Measurements from ENCODE around the gene PLXNA3.
A peak's percentile ranks its signal among the peaks of the same experiment; 100 is the strongest.
"Not testable (repeated sequence)": the region's sequence is repeated elsewhere in the genome, so short reads cannot be mapped to it uniquely, and the experiment has no call there.

Gene PLXNA3

DNA sequence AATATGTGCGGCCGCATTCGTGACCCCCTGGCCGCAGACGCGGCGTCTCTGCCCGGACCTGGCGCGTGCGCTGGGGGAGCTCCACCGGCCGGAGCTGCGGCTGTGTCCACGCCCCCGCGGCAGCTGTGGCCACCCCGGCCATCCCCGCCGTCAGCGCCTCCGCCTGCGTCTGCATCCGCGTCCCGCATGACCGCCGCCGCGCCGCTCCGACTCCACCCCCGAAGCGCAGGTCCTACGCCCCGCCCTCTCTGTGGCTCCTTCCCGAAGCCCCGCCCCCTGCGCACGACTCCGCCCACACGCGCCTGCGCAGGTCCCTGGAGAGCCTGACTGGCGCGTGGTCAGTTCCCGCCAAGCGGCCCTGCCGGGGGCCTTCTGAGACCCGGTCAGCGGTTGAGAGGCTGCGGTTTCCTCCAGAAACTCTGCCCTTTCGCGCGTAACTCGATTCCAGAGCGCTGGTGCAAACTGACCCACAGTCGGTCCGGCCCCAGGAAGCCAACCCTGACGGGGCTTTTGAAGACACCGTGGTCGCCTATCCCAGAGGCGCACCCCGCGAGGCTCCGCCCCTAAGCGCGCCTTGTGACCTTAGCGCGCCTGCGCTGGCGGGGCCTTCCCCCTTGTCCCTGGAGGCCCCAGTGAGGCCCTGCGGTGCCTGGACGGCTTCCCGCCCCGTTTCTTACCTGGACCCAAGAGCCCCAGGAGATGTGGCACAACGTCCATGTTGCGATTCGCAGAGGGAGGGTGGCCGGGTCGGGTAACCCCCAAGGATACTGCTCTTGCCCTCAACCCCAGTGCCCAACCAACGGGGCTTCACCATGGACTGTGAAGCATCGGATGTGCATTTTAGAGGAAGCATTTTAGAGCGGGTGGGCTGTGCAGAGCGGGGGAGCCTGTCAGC, 20.9 kb downstream of the PLXNA3 start, which contains the start of gene LAGE3:
LAGE3 (minus strand) TSS at position 554 of the 895 bp plus-strand sequence; CDS start at position 188, 366 bp downstream.
- peak; percentile 81 for DNase-seq (ENCODE audit: low read depth)

DNA sequence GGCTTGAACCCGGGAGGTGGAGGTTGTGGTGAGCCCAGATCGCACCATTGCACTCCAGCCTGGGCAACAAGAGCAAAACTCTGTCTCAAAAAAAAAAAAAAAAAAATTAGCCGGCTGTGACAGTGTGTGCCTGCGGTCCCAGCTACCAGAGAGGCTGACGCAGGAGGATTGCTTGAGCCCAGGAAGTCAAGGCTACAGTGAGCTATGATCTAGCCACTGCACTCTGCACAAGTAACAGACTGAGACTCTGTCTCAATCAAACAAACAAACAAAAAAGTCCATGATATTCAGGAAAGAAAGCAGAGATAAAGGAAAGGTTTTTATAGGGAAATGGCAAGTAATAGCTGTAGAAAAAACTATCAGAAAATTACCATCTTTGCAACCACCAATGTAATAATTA, 23.1 kb downstream of the PLXNA3 start:
- no peak for DNase-seq (ENCODE audit: low read depth)

DNA sequence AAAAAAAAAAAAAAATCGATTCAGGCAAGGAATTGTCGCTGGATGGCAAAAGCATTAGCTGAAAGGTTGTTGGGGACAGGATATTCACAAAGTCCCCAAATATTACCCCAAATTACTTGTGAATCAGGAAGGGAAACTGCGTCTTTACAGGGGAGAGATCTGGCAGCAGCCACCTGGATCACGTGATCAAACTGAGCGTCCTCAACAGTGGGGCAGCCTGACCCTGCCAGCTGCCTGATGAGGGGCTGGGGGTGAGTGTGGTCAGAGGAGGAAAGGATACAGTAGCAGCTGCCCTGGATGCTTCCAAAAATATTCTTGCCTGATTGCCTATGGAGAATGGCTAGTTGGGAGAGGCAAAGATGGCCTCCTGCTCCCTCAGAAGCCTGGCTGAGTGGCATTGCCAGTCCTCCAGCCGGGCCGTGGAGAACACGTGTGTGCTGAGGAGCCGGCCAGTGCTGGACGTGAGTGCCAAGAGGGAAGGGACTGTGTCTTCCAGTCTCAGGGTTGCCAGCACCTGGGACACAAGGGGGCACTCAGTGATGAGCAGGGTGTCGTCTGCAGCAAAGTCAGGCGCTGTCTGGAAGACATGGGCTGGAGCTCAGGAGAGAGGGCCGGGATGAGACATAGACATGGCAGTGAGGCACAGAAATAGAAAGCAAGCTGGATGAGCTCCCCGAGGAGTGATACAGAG, 24.0 kb downstream of the PLXNA3 start:
- DNase-seq (ENCODE audit: low read depth): no peak

DNA sequence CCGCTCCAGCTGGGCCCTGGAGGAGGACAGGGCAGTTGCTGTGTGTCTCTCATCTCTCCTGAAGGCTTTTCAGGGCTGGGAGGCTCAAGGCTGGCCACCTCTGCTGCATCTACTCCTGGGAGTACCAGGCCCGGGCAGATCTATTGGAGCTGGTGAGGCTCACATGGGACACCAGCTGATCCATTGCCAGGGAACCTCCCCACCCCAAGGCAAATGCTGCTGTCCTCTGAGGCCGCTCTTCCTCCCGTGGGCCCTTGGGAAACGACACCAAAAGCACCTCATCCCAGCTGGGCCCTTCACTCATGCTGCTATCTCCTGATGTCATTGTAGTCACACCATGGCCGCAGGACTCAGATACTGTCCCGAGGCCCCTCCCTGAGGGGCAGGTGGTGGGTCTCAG, 24.7 kb downstream of the PLXNA3 start:
- DNase-seq (ENCODE audit: low read depth): no peak

DNA sequence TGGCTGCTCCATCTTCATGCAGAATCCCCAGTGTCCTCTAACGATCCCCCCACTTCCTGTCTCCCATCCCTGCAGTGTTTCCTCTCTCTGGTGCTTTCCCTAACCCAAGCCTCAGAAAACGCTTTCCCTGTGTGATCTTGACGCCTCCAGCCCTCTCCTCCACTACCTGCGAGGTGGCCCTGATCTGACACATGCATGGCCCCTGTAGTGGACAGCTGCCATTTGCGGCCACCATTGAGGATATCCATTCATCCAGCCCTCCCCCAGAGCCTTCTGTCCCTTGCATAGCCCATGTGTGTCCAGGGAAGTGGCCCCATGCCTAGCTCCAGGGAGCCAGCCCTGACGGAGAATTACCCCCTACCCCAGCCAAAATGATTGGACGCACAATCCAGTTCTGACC, 25.2 kb downstream of the PLXNA3 start:
- DNase-seq (ENCODE audit: low read depth): no peak

DNA sequence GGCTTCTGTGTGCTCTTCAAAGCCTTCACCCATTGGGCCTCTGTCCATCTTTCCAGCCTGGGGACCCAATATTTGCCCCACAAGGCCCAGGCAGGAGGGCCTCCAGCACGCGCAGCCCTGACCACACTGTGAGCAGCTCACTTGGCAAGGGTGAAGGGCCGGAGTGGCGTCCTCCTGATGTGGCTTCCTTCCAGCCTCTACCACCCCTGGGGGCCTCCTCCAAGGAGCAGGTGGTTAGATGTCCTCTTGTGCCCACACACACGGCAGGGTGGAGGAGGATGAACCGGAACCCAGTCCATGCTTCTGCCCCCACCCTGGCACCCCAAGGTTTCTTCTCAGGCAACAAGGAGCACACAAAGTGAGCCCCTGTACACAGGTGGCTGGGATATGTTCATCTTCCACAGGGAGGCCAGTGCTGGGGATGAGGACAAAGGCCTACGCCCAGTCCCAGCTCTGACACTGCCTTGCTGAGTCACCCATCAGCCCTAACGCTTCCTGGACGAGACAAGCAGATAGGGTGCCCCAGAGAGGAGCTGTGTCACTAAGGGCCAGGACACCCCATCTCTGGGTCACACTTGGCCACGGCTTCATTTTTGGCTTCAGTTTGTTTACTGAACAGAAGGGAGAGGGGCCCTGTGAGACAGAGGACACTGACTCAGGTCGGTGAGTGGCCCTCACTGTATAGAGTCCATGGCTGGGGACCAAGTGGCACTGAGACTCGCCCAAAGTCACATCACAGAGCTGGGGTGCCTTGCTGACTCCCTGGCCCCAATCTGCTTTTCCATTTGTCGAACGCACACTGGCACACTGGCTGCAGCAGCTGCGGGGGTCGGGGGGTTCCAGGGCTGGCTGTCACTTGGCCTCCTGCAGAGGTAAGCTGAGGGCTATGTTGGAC, 26.4 kb downstream of the PLXNA3 start:
- no peak for DNase-seq (ENCODE audit: low read depth)

DNA sequence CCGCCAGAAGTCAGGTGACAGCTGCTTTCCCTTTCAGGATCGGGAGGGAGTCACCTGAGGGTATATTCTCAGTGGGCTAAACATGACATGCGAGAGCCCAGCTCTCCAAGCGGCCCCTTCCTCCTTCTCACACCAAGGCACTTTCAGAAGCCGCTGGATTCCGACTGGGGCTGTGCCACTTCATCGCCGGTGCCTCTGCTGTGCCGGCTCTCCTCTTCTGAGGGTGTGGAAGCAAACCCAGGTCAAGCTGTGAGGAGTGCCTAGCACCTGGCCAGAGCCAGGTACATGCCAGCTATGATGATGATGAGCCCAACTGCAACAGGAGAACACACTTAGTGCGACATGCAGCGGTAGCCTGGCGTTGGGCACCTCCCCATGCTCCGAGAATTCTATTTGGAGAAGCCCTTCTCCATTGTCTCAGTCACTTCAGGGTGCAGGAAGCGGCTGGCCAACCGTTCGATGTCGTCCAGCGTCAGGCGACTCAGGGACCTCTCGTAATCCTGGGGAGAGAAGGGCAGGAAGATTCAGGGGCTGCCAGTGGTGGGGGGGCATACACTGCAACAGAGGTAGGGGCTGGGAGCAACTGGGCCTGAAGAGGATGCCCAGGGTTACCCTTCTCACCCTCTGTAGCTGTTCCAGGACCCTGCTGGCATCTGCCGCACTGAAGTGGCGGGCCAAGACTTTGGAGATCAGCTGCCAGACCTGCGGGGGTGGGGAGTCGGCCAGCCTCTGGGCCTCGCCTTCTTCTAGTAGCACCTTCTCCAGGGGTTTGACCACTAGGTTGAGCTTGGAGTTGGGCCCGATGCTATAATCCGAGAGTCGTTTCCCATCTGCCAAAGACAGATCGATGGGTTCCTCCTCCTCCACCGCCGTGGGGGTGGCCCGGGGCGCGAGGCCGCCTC, 27.3 kb downstream of the PLXNA3 start:
- DNase-seq (ENCODE audit: low read depth): no peak

DNA sequence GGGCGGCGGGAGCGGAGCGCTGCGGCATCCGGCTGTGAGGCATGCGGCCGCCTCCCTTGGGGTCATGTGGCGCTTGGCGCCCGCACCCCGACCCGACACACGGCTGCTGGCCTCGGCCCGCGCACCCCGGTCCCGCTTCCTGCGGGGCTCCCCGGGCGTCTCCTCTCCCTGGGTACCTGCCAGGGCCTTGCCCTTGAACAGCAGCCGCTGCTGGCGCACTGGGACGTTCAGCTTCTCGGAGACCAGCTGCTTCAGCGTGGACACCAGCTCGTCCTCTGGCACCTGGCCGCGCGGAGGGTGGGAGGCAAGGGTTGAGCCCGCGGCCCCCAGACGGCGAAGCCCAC, 27.9 kb downstream of the PLXNA3 start:
- no peak for DNase-seq (ENCODE audit: low read depth)

DNA sequence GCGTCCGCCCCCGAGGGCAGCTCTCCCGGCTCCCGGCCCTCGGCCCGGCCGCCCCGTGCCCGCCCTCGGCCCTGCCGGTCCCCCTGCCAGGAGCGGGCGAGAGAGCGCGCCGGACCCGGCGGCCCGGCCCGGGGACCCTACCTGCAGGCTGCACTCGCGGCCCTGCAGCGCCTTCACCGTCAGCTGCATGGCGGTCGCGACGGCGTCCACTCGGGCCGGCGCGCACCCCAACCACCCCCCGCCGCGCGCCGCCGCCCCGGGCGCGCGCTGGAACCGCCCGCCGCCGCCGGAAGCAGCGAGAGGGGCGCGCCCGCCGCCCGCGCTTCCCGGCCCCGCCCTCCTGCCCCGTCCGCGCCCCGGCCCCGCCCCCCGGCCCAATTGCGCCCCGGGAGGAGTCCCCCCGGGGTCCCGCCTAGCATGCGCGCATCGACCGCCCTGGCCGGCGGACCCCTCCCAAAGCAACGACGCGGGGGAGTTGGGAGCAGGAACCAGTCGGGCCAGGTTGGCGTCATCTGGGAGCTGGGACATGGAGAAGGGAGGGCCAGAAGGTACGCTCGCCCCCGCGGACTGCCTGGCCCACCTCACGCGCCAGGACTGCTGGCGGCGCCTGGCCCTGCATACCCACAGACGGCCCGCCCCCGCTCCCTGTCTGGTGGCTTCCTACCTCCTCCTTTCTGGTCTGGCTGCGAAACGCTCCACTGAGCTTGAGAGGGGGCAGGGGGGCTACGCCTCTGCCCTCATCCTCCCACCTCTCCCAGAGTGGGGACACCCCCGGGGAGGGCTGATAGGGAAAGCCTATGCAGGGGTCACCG, 28.5 kb downstream of the PLXNA3 start, which contains the start of gene UBL4A:
UBL4A (minus strand) TSS at position 220 of the 812 bp plus-strand sequence; CDS start at position 189, 31 bp downstream.
- DNase-seq (ENCODE audit: low read depth): no peak

DNA sequence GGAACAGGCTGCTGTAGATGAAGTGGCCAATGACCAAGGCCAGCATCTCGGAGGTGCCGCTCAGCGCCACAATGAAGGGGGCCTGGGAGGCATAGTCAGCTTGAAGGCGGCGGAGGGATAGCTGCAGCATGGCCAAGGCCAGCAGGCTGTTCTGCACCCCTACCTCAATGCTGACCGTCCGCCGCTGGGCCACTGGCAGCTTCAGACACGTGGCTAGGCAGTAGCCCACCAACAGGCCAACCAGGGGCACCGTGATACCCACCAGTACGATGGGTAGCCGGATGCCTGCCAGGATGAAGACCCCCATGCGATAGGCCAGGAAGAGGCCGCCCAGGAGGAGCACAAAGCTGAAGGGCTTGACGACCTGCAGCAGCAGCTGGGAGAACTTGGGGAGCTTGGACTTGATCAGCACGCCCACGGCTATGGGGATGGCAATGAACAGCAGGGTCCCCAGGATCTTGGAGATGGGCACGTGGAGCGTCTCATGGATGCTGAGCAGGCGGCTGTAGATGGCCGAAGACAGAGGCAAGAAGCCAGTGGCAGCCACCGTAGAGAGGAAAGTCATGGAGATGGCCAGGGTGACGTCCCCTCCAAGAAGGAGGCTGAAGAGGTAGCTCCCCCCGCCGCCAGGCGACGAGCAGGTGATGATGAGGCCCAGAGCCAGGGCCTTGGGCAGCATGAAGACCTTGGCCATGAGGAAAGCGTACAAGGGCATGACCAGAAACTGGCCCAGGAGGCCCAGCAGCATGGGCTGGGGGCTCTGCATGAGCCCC, 29.6 kb downstream of the PLXNA3 start:
- DNase-seq (ENCODE audit: low read depth): no peak

DNA sequence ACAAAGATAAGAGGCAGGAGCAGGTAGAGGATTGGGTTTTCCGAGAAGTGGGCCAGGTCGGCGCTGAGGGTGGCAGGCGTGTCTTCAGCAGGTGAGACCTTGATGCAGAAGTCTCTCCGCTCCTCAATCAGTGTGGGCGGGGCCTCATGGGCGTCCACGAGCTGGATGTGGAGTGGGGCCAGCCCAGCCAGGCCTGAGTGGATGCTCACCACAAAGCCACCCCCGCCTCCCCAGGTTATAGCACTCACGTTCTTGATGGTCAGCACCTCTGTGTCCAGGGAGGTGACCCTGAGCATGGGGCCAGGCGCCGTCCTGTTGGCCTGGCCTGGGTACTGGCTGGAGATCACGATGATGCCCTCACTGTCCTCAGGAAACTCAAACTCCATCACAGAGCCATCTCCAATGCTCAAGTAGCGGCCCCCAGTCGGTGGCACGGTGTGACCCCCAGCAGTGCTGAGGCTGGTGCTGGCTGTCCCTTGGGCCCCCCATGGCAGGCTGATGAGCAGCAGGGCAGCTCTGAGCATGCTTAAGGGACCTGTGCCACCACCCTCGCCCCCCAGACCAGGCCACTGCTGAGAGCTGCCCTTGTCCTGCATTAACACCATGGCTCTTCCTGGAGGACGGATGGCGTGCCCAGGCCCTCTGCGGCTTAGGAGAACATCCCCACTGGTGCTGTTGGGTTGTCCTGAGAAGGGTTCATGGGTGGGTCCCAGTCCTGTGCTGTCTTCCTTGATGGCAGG, 30.4 kb downstream of the PLXNA3 start:
- DNase-seq (ENCODE audit: low read depth): no peak

DNA sequence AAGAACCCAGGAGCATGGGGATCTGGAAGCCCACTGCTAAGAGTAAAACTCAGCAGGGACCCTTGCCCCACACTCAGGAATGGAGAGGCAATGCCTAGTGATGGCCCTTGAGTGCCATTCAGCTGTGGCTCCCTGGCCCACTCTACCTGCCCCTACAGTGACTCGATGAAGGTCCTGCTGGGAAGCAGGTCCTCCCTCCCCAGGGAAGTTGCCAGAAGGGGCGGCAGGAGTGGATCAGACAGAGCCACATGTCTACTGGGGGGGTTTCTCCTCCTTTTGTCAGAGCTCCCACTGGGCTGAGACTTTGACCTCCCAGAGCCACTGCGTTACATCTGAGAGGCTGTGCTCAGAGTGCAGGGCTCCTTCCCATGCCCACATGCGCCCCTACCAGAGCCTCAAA, 31.1 kb downstream of the PLXNA3 start:
- no peak for DNase-seq (ENCODE audit: low read depth)

DNA sequence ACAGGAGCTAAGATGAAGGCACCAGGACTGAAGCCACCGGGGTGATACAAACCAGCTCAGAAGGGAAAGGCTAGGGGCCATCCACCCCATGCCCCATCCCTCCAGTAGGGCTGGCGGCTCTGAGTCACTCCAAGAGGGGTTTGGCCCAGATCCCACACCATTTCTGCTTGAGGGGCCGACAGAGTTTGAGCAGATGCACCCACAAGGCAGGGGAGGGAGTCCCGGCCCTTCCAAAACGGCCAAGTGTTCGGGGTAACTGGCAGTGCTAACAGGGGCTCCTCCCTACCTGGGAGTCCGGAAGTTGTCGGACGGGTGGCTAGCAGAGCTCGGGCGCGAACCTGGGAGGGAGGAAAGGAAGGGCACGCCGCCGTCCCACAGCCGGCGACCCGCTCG, 31.9 kb downstream of the PLXNA3 start:
- DNase-seq (ENCODE audit: low read depth): no peak

DNA sequence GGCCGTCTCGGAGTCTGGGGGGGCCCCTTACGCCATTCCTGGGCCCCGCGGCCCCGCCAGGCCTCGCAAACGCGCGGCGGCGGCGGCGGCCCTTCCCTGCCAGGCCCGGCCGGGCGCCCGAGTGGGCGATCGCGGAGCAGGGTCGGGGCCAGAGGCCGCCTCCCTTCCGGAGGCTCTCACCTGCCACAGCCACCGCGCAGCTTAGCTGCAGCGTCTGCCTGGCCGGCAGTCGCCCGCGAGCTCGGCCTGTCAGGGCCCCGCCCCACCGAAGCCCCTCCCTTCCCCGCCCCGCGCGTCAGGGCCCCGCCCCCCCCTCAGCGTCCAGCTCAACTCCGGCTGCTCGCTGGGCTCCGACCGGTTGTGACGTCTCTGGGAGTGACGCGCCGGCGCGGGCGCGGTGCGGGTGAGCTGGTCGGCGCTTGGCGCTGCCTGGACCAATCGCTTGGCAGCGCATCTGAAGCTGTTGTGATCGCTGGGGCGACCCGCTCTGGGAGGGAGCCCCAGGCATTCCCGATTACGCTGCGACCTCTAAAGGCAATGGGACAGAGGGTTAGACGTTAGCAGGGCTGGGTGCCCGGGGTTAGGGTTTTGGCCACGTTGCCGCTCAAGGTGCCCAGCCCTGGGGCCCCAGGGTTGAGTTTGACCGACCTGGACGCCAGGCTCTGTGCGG, 32.5 kb downstream of the PLXNA3 start, which contains the start of gene SLC10A3:
SLC10A3 (minus strand) TSS at position 216 of the 670 bp plus-strand sequence. CDS start 1,689 bp downstream, outside the sequence.
- peak; percentile 67 for DNase-seq (ENCODE audit: low read depth)

DNA sequence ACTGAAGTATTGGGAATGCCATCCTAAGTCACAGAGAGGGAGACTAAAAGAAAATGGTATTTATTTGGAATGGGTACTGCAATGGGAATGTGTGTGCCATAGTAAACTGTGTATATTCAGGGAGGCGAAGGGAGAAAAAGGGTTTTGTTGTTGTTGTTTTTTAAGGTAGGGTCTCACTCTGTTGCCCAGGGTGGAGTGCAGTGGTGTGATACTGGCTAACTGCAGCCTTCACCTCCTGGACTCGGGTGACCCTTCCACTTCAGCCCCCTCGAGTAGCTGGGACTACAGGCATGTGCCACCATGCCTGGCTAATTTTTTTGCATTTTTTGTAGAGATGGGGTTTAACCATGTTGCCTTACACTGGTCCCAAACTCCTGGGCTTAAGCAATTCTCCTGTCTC, 36.6 kb downstream of the PLXNA3 start:
- DNase-seq (ENCODE audit: low read depth): no peak

DNA sequence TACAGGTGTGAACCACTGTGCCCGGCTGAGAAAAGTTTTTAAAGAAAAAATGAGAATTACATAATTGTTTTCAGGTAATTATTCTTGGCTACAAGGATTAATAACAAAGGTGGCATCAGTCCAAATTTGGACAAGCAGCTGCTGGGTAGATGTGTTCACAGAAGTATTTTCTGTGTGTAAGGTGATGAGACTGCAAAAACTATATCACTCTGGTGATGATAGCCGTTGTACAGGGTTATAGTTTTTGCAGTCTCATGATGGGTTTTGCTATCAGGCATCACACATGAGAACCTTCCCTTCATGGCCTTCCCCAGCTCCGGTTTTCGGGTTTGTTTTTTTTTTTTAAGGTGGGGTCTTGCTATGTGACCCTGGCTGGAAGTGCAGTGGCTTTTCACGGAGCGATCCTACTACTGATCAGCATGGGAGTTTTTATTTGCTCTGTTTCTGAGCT, 37.4 kb downstream of the PLXNA3 start:
- DNase-seq (ENCODE audit: low read depth): no peak

DNA sequence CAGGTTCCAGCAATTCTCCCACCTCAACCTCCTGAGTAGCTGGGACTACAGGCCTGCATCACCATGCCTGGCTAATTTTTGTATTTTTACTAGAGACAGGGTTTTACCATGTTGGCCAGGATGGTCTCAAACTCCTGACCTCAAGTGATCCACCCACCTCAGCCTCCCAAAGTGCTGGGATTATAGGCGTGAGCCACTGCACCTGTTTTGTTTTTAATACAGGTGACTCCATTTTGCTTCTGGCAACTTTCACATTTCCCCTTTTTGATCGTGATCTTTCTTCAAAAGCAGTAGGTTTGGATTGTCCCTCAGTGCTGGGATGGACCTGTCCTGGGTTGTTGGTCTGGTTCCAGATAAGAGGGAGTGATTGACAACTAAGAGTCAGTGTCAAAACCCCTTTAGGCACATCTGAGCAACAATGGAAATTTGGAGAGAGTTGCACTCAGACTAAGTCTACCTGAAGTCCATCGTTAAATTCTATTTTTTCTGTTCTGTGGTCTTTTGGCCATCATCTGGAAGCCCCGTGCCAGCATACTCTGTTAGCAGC, 38.6 kb downstream of the PLXNA3 start:
- not testable (repeated sequence) for DNase-seq (ENCODE audit: low read depth)

DNA sequence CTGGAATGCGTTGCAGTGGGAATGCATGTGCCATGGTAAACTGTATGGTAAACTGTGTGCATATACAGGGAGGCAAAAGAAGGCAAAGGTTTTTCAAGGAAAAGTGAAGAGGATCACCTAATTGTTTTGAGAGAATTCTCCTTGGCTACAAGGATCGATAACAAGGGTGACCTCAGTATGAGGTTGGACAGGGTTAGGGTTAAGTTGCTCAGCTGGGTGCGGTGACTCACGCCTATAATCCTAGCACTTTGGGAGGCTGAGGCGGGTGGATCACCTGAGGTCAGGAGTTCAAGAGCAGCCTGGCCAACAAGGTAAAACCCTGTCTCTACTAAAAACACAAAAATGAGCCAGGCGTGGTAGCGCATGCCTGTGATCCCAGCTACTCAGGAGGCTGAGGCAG, 43.3 kb downstream of the PLXNA3 start:
- not testable (repeated sequence) for DNase-seq (ENCODE audit: low read depth)
